8988T (cell line): ENCODE results near the gene GTPBP6.
"Not testable (repeated sequence)": the region's sequence is repeated elsewhere in the genome, so short reads cannot be mapped to it uniquely, and the experiment has no call there.

Source experiments
- DNase-seq: peaks from one replicate; pipeline ENCODE4 v3.0.0; 2011

The GTPBP6 gene

GRCh38 chrX:334331-334891 is 15.8 kb upstream of the GTPBP6 start:
- DNase-seq, result no peak

DNA sequence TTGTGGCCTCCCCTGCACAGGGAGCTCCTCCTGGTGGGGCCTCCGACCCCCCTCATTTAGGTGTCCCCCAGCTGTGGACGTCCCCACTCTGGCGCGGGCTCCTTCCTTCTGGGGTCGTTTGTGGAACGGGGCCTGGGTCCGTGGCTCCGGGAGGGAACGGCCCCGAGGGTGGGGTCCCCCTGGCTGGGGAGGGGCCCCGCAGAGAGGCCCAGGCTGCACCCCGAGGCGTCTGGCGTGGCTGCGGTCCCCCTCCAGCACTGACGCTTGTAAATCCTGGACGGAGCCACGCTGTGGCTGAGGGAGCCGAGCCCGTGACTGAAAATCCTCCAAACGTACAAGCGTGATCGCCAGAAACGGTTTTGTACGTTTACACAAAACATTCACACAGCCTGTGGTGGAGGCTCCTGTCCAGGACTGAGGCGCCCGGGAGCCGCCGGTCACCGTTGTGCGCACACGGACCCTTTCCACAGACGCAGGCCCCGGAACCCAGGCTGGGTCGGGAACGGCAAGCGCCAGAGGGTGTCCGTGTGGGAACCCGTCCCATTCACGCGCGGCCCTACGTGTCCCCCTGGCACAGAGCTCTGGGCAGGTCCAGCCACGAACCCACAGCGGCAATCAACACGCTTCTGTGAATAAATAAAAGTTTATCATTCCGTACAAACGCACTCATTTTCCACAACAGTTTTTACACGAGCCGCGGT is 15.2 kb upstream of the GTPBP6 start:
- DNase-seq, result no peak

- DNase-seq, result no peak
Measured at GRCh38 chrX:332916-333610, 14.5 kb upstream of the GTPBP6 start.

- no peak for DNase-seq
Measured at GRCh38 chrX:332496-332860, 13.9 kb upstream of the GTPBP6 start.

DNA sequence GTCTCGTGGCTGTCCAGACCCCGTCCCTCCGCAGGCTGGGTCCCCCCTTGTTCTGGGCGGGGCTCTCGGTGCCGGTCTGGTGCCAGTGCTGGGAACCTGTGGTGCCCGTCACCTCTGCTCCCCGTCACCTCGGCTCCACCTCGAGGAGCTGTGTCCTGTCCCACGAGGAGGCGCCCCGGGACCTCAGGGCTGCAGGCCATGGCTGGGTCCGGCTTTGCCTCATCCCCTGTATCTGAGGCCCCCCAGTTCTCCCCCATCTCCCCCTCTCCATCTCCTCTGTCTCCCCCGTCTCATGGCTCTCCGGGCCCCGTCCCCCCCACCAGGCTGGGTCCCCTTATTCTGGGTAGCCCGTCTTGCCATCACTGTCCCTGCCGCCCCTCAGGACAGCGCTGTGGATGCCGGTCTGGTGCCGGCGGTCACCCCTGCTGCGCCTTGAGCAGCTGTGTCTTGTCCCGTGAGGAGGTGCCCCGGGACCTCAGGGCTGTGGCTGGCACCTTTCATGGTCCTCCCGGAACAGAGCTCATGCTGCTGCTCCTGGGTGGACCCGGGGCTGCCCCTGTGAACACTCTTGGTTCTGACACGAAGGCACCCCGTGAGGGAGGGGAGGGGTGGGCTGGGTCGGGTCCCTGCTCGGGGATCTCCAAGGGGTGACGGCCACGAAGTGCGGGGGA is 13.4 kb upstream of the GTPBP6 start:
- peak; percentile 53 for DNase-seq

DNA sequence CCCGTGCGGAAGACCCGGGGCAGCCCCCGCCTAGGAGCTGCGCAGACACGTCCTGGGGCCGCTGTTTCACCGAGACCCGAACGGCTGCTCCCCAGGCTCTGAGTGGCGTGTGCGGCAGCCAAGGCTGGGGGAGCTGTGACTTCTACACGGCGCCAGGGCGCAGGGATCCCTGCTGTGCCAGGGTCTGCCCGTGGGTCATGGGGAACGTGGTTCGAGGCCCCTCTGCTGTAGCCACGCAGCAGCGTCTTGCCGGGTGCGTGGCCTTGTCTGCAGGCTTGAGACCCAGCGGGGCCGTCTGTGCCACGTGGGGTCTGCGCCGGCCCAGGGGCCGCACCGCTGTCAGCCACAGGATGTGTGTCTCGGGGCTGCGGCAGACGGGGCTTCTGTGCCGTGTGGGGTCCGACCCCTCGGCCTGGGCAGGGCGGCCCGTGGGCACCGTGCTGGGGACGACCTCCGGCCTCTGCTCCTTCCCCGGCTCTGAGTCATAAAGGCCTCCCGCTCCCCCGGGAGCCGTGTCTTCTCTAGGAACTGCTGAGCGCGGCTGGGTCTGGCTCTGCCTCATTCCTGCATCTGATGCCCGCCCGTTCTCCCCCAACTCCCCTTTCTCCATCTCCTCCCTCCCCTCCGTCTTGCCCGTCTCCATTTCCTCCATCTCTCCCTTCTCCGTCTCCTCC is 12.7 kb upstream of the GTPBP6 start:
- DNase-seq, result no peak

- no peak for DNase-seq
Measured at GRCh38 chrX:330726-331150, 12.1 kb upstream of the GTPBP6 start.

DNA sequence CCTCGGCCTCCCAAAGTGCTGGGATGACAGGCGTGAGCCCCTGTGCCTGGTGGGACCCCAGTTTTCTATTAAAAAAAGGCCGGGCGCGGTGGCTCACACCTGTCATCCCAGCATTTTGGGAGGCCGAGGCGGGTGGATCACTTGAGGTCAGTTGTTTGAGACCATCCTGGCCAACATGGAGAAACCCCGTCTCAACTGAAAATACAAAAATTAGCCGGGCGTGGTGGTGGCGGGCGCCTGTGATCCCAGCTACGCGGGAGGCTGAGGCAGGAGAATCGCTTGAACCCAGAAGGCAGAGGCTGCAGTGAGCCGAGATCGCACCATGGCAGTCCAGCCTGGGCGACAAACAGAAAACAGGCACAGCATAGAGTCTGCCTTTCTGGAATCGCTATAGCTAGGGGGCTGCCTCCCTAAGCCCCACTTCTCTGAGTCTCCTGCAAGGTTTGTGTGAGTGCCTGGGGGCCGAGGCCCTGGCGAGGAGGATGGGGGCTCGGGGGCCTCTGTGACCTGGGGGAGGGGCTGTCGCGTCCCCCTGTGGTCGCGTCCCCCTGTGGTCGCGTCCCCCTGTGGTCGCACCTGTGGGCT is 11.6 kb upstream of the GTPBP6 start:
- DNase-seq, result not testable (repeated sequence)

- no peak for DNase-seq
Measured at GRCh38 chrX:329291-329910, 10.8 kb upstream of the GTPBP6 start.

DNA sequence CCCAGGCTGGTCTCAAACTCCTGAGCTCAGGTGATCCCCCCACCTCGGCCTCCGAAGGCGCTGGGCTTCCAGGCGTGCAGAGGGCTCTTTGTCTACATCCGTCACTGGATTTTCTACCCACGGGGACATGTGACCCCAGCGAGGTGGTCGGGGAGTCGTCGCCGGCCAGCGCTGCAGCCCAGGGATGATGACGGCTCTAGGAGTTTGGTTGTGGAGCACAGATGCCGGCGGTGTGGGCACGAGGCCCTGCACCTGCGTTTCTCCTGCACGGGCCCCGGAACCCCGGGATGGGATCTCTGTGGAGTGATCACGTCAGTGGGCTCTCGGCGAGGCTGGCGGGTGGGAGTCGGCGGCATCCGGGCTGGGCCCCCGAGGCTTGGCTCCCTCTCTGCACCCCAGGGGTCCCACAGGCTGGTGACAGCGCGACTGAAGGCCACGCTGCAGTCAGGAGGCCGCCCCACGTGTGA is 9.1 kb upstream of the GTPBP6 start:
- no peak for DNase-seq

GRCh38 chrX:324664-325063 is 6.1 kb upstream of the GTPBP6 start:
- not testable (repeated sequence) for DNase-seq

- no peak for DNase-seq
Measured at GRCh38 chrX:323721-324628, 5.4 kb upstream of the GTPBP6 start.

GRCh38 chrX:320126-320783 is 1.7 kb upstream of the GTPBP6 start:
- no peak for DNase-seq

GRCh38 chrX:319579-320125 is 1.1 kb upstream of the GTPBP6 start:
- no peak for DNase-seq

GRCh38 chrX:318068-318738 is 393 bp downstream of the GTPBP6 start:
- peak; percentile 88 for DNase-seq

GRCh38 chrX:317424-318067 is 1.1 kb downstream of the GTPBP6 start:
- peak; percentile 78 for DNase-seq

DNA sequence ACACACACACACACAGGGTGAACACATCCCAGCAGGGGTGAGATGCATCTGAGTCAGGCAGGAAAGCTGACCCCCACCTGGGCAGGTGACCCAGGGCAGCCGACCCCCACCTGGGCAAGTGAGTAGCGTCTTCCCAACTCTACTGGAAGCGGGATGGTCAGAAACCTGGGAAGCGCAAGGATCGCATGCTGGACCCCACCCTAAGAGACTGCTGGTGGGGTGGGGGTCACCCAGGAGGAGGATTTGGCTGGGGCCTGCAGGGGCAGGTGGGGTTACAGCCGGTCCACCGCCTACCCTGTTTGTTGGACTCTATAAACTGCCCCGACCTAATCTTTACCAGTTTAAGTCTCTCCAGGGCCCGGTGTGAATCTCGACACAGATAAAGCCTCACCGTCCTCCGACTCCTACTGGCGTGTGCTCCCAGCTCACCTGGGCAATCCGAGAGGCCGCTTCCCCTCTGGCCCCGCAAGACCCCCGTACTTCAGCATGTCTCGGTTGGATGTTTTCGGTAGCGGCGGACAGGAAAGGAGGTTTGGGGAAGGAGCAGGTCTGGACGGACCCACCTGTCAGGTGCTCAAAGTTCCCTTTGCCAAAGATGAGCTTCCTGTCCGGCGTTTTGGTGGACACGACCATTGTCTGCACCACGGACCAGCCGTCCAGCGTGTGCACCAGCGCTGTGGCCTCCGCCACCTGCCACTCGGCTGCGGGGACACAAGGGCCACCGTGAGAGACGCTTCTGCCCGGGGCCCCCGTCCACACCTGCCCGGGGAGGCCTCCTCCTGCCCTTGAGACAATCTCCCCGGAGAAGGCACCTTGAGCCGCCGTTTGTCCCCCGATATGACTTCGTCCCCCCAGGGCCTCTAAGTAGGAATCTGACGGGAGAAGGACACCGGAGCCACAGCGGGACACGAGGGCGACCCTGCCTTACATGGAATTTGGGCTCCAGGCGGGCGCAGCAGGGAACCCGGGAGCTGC is 2.0 kb downstream of the GTPBP6 start:
- no peak for DNase-seq
